Mesothelial cell of epicardium (in vitro differentiated cells): ENCODE data around the gene GSTM4. TPM values are rescaled to one million over a fixed set of nuclear protein-coding genes. Genes with fewer than 3 reads are reported as not detected.
"Not testable (repeated sequence)": the region's sequence is repeated elsewhere in the genome, so short reads cannot be mapped to it uniquely, and the experiment has no call there.

ENCODE experiments used
- DNase-seq, 2 experiments: peaks; one replicate each; pipeline ENCODE4 v3.0.0; 2021; ENCODE audit warnings: low spot score in 2 of 2; ENCODE audit not compliant: unreplicated experiment in 2 of 2
- H3K27ac Mint-ChIP-seq: 2 replicates; pipeline ENCODE4 v1.8.0; 2021; ENCODE audit warnings: mixed read lengths
- H3K27me3 Mint-ChIP-seq: 2 replicates; pipeline ENCODE4 v1.8.0; 2021; ENCODE audit warnings: low read depth, mixed read lengths
- H3K36me3 Mint-ChIP-seq: 2 replicates; pipeline ENCODE4 v1.8.0; 2021; ENCODE audit warnings: mixed read lengths
- H3K4me1 Mint-ChIP-seq: 2 replicates; pipeline ENCODE4 v1.8.0; 2021; ENCODE audit warnings: mixed read lengths
- H3K4me3 Mint-ChIP-seq: 2 replicates; pipeline ENCODE4 v1.8.0; 2021; ENCODE audit warnings: mild to moderate bottlenecking, moderate library complexity, mixed read lengths
- H3K9me3 Mint-ChIP-seq: 2 replicates; pipeline ENCODE4 v1.8.0; 2021; ENCODE audit warnings: mixed read lengths
- CTCF ChIP-seq: fragments of 200-600 bp; sonication (generic); IDR thresholded peaks from one replicate; pipeline ENCODE4 v1.5.0; 2021; ENCODE audit warnings: antibody characterized with exemption; ENCODE audit not compliant: unreplicated experiment
- total RNA-seq: library from RNA; stranded (reverse); gene quantifications from 3 replicates; pipeline ENCODE4 v1.2.1, GENCODE V29; 2021

GSTM4 gene
- total RNA-seq, 1 donor from 2014 or later: 23.7 TPM

- Mint-ChIP-seq H3K4me3 (no peak overlapping the region), H3K9me3 (no peaks in the 10 kb centered on the region), H3K27me3 (no peaks in the 10 kb centered on the region), H3K36me3 (peaks cover 23% of the 10 kb centered on the region), H3K4me1 (peaks cover 15% of the 10 kb centered on the region), H3K27ac (no peak overlapping the region)
- no peak for TF ChIP-seq CTCF
- no peak for DNase-seq
These were observed 15.2 kb downstream of the GSTM4 start for GRCh38 chr1:109671067-109671466.

- not testable (repeated sequence) for DNase-seq, H3K27ac Mint-ChIP-seq, H3K4me3 Mint-ChIP-seq, H3K4me1 Mint-ChIP-seq, H3K27me3 Mint-ChIP-seq, H3K9me3 Mint-ChIP-seq
- peaks cover 23% of the 10 kb centered on the region for H3K36me3 Mint-ChIP-seq
These were observed 18.0 kb downstream of the GSTM4 start for GRCh38 chr1:109673861-109674260.

DNA sequence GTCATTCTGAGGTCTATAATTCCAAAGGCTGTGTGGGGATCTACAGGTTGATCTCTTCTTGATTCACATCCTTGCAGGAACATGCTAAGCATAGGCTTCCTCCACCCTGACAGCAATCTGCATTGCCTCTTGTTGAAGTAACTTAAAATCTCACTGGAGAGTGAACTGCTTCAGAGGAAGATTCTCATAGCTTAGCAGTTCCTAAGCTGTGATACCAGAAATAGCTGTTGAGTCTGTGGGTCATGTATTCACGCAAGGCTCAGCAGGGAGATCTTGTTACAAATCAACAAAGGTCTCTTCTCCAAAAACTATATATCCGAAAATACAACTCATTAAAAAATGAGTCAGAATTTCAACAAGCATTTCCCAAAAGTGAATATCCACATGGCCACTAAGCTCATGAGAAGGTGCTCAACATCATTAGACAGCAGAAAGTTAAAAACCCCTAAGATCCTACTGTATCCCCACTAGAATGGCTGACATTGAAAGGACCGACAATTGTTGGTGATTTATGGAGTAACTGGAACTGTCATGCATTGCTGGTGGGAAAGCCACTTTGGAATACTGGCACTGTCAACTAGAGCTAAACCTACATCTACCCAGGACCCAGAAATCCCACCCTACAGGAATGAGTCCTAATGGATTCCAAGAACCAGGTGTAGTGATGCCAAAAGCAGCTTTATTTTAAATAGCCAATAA is 20.9 kb downstream of the GSTM4 start:
- H3K27ac Mint-ChIP-seq, H3K4me1 Mint-ChIP-seq, DNase-seq, H3K9me3 Mint-ChIP-seq, H3K4me3 Mint-ChIP-seq, H3K36me3 Mint-ChIP-seq, H3K27me3 Mint-ChIP-seq: not testable (repeated sequence)

DNA sequence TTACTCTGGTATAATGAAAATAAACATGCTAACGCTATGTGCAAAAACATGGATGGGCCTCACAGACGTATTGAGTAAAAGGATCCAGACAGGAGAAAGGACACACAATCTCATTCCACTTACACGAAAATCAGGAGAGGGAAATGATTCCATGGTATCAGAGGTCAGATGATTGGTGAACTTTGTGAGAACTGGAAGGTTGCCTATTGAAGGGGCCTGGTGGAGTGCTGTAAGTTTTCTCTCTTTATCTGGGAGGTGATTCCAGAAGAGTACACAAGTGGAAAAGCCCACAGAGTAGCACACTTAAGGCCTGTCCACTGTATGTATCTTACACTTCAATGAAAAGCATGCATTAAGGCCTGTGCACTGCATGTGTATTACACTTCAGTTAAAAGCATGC is 21.6 kb downstream of the GSTM4 start:
- no peaks in the 10 kb centered on the region for H3K27me3 Mint-ChIP-seq
- DNase-seq: no peak

GRCh38 chr1:109678637-109679036 is 22.7 kb downstream of the GSTM4 start:
- H3K27me3 Mint-ChIP-seq, H3K4me3 Mint-ChIP-seq, H3K36me3 Mint-ChIP-seq, H3K27ac Mint-ChIP-seq, H3K4me1 Mint-ChIP-seq, H3K9me3 Mint-ChIP-seq, DNase-seq: not testable (repeated sequence)

More for the DNA sequence above, 21.6 kb downstream of the GSTM4 start:
- no peak for TF ChIP-seq CTCF
- no peak overlapping the region for H3K27ac Mint-ChIP-seq
- H3K4me1 Mint-ChIP-seq: no peaks in the 10 kb centered on the region
- peaks cover 8% of the 10 kb centered on the region for H3K36me3 Mint-ChIP-seq
- no peaks in the 10 kb centered on the region for H3K9me3 Mint-ChIP-seq
- H3K4me3 Mint-ChIP-seq: no peak overlapping the region

GRCh38 chr1:109684777-109685176 is 28.9 kb downstream of the GSTM4 start:
- H3K4me1 Mint-ChIP-seq, H3K4me3 Mint-ChIP-seq, DNase-seq, H3K36me3 Mint-ChIP-seq, H3K9me3 Mint-ChIP-seq, H3K27ac Mint-ChIP-seq, H3K27me3 Mint-ChIP-seq: not testable (repeated sequence)

GRCh38 chr1:109685399-109685798 is 29.5 kb downstream of the GSTM4 start:
- not testable (repeated sequence) for H3K4me1 Mint-ChIP-seq, H3K9me3 Mint-ChIP-seq, H3K36me3 Mint-ChIP-seq, H3K4me3 Mint-ChIP-seq, DNase-seq, H3K27me3 Mint-ChIP-seq, H3K27ac Mint-ChIP-seq

DNA sequence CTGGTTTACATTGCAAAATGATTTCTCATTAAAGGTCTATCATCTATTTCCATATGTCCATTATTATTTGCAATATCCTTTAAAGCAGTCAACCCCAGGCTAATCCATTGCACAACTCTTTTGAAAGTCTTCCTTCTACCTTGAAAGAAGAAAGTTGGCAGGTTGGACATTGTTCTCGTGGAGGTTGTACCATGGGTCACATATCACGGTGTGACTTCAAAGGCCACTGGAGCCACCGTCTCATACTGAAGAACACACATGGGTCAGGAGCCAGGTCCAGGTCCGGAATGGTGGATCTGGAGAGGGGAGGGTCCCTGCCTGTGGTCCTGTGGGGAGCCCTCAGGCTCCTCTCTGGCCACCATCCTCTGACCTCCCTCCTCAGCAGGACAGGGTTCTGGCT is 30.0 kb downstream of the GSTM4 start:
- not testable (repeated sequence) for H3K27me3 Mint-ChIP-seq, H3K4me1 Mint-ChIP-seq, H3K9me3 Mint-ChIP-seq, H3K36me3 Mint-ChIP-seq, DNase-seq, H3K27ac Mint-ChIP-seq, H3K4me3 Mint-ChIP-seq

DNA sequence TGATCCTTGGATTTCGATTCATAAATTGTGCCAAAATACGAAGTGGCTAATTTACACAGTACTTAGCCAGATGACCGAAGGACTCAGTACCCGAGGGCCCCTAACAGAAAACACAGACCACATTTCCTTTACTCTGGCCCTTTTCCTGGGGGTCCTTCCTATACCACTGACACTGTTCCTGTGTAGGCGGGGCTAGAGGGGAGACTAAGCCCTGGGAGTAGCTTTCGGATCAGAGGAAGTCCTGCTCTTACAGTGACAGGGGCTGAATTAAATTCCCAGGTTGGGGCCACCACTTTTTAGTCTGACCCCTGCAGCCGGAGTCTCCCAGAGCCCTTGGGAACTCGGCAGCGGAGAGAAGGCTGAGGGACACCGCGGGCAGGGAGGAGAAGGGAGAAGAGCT is 31.2 kb downstream of the GSTM4 start:
- not testable (repeated sequence) for H3K9me3 Mint-ChIP-seq, H3K27me3 Mint-ChIP-seq, DNase-seq, H3K36me3 Mint-ChIP-seq, H3K4me1 Mint-ChIP-seq
- H3K4me3 Mint-ChIP-seq: peak overlapping the region; percentile 74
- peak overlapping the region; percentile 95 for H3K27ac Mint-ChIP-seq
